A549 (cell line): Measurements from ENCODE around the gene MCM3AP. TPM values are rescaled to one million over a fixed set of nuclear protein-coding genes. Genes with fewer than 3 reads are reported as not detected.

Experiments used
- ATAC-seq, 2 experiments: fragments of 200-7000 bp in 1 of 2; fragments of >200 bp in 1 of 2; cut with Nextera tagmentation in 1 of 2; cut with Tn5 transposase in 1 of 2; 3 replicates each; pipeline versions ENCODE4 v1.8.0 to v1.9.1; 2018 to 2020; ENCODE audit warnings: mild to moderate bottlenecking in 1 of 2, moderate library complexity in 1 of 2
- CTCF ChIA-PET: fragments of 300-600 bp; sonication (Branson Sonifier 250); formaldehyde crosslinking; extraction: SDS; loops from one replicate; lab custom pipeline; 2021; ENCODE audit warnings: antibody characterized with exemption, inconsistent platforms; lab: Yijun Ruan, JAX
- POLR2A ChIA-PET: fragments of 350-600 bp; formaldehyde crosslinking; extraction: SDS; loops from one replicate; lab custom pipeline; 2021; ENCODE audit warnings: antibody characterized with exemption, inconsistent platforms; lab: Yijun Ruan, JAX
- DNase-seq, 2 experiments: peaks; one replicate each; pipeline versions ENCODE4 v3.0.0 to v3.0.0-alpha.2; 2011 to 2016; ENCODE audit warnings: low read depth in 1 of 2, low spot score in 1 of 2
- FAIRE-seq: peaks from 2 replicates; lab custom pipeline; 2011; peaks lifted over from hg19 to GRCh38; lab: Jason Lieb, UNC
- H3K27ac ChIP-seq, 2 experiments: fragments of >200 bp; sonication (Bioruptor Twin); formaldehyde crosslinking; 3 replicates each; pipeline ENCODE4 v1.5.1; 2016 to 2017
- H3K4me1 ChIP-seq: fragments of >200 bp; sonication (Bioruptor Twin); formaldehyde crosslinking; 3 replicates; pipeline ENCODE4 v1.6.1; 2016
- H3K4me2 ChIP-seq: fragments of >200 bp; sonication (Bioruptor Twin); formaldehyde crosslinking; 3 replicates; pipeline ENCODE4 v1.6.1; 2016
- H3K4me3 ChIP-seq: fragments of >200 bp; sonication (Bioruptor Twin); formaldehyde crosslinking; 3 replicates; pipeline ENCODE4 v1.5.1; 2016
- H3K9me3 ChIP-seq: fragments of >200 bp; sonication (Bioruptor Twin); formaldehyde crosslinking; 3 replicates; pipeline ENCODE4 v1.6.1; 2016
- BHLHE40 ChIP-seq: IDR thresholded peaks from 2 replicates; pipeline ENCODE4 v1.6.1; 2012; ENCODE audit warnings: low read depth, low read length, inconsistent platforms
- CBX2 ChIP-seq: fragments of 200-600 bp; sonication (generic); IDR thresholded peaks from 2 replicates; pipeline ENCODE4 v1.6.1; 2016; ENCODE audit warnings: low read depth, mild to moderate bottlenecking, borderline replicate concordance
- EHMT2 ChIP-seq: fragments of 200-600 bp; sonication (generic); IDR thresholded peaks from 2 replicates; pipeline ENCODE4 v1.6.1; 2016; ENCODE audit warnings: antibody characterized with exemption, low read depth, mild to moderate bottlenecking, moderate library complexity
- ESRRA ChIP-seq: fragments of 150-350 bp; IDR thresholded peaks from 2 replicates; pipeline ENCODE4 v1.6.1; 2014; ENCODE audit warnings: mild to moderate bottlenecking, low read length, borderline replicate concordance
- FOSL2 ChIP-seq, 2 experiments: fragments of 450-650 bp in 1 of 2; fragments of >200 bp in 1 of 2; sonication (Bioruptor Twin) in 1 of 2; formaldehyde crosslinking; IDR thresholded peaks; 2 replicates each; pipeline versions ENCODE4 v1.5.0 to v1.6.1; 2016 to 2020; ENCODE audit warnings: mild to moderate bottlenecking in 1 of 2, moderate library complexity in 1 of 2
- FOXS1 ChIP-seq: fragments of 250-450 bp; sonication (Bioruptor Pico); IDR thresholded peaks from 2 replicates; pipeline ENCODE4 v1.5.0; 2020; ENCODE audit warnings: mild to moderate bottlenecking, moderate library complexity
- HDAC2 ChIP-seq: fragments of 200-600 bp; sonication (generic); IDR thresholded peaks from 2 replicates; pipeline ENCODE4 v1.6.1; 2016
- HOXA7 ChIP-seq: fragments of 250-450 bp; sonication (Bioruptor Pico); IDR thresholded peaks from 2 replicates; pipeline ENCODE4 v1.5.0; 2020; ENCODE audit warnings: mild to moderate bottlenecking, moderate library complexity
- HOXB13 ChIP-seq: fragments of 250-450 bp; sonication (Bioruptor Pico); IDR thresholded peaks from 2 replicates; pipeline ENCODE4 v1.5.0; 2020; ENCODE audit warnings: low read depth, mild to moderate bottlenecking, moderate library complexity
- KDM1A ChIP-seq: fragments of 200-600 bp; sonication (generic); IDR thresholded peaks from 2 replicates; pipeline ENCODE4 v1.6.1; 2016; ENCODE audit warnings: low read depth, mild to moderate bottlenecking
- KDM5A ChIP-seq: fragments of 200-600 bp; sonication (generic); IDR thresholded peaks from 2 replicates; pipeline ENCODE4 v1.6.1; 2016; ENCODE audit warnings: antibody characterized with exemption, mild to moderate bottlenecking
- MAZ ChIP-seq: fragments of 150-350 bp; IDR thresholded peaks from 2 replicates; pipeline ENCODE4 v1.6.1; 2014; ENCODE audit warnings: antibody characterized with exemption, low read depth, low read length, borderline replicate concordance
- NFE2L2 ChIP-seq: fragments of 150-350 bp; conservative IDR thresholded peaks from 2 replicates; pipeline ENCODE4 v1.6.1; 2014; ENCODE audit warnings: low read length
- RCOR1 ChIP-seq: fragments of 150-350 bp; IDR thresholded peaks from 2 replicates; pipeline ENCODE4 v1.6.1; 2014; ENCODE audit warnings: antibody characterized with exemption, low read length, low read depth
- TP53 ChIP-seq: fragments of 250-450 bp; sonication (Bioruptor Pico); IDR thresholded peaks from 2 replicates; pipeline ENCODE4 v1.5.0; 2021; ENCODE audit warnings: mild to moderate bottlenecking, moderate library complexity
- ZC3H11A ChIP-seq: fragments of 450-650 bp; IDR thresholded peaks from 2 replicates; pipeline ENCODE4 v1.6.1; 2014; ENCODE audit warnings: antibody characterized with exemption, mild to moderate bottlenecking
- ZSCAN20 ChIP-seq: fragments of 250-450 bp; sonication (Bioruptor Pico); IDR thresholded peaks from 2 replicates; pipeline ENCODE4 v1.8.0; 2022; ENCODE audit warnings: mild to moderate bottlenecking, moderate library complexity
- WGBS: methylation state at CpG from one replicate; pipeline ENCODE4 v1.1.6; 2017; ENCODE audit errors: missing lambda C conversion rate; 5-methylcytosine and 5-hydroxymethylcytosine counted together
- polyA plus RNA-seq, 4 experiments: library from polyadenylated mRNA; depleted of rRNA in 3 of 4; stranded (reverse); fragments of >200 nt; fragmentation: RNase III in 1 of 4; extraction: RNeasy Plus Mini Kit Qiagen cat#74134 plus additional on column Dnase treatment in 1 of 4; gene quantifications; 2 replicates in 3 of 4; 3 replicates in 1 of 4; pipeline ENCODE4 v1.2.3, GENCODE V29; 2011 to 2017
- TF ChIP-seq, protein P1 (sequence below): fragments of 250-450 bp; sonication (Bioruptor Pico); IDR thresholded peaks from 2 replicates; pipeline ENCODE4 v1.5.0; 2020; ENCODE audit warnings: low read depth, mild to moderate bottlenecking, moderate library complexity
- TF ChIP-seq, protein P2 (sequence below): fragments of 450-650 bp; IDR thresholded peaks from 2 replicates; pipeline ENCODE4 v1.6.1; 2014; ENCODE audit warnings: antibody characterized with exemption

MCM3AP gene
- polyA plus RNA-seq, 2 of the 4 experiments (the other 2 are of a cell fraction): 41.2 to 43.6 TPM

DNA sequence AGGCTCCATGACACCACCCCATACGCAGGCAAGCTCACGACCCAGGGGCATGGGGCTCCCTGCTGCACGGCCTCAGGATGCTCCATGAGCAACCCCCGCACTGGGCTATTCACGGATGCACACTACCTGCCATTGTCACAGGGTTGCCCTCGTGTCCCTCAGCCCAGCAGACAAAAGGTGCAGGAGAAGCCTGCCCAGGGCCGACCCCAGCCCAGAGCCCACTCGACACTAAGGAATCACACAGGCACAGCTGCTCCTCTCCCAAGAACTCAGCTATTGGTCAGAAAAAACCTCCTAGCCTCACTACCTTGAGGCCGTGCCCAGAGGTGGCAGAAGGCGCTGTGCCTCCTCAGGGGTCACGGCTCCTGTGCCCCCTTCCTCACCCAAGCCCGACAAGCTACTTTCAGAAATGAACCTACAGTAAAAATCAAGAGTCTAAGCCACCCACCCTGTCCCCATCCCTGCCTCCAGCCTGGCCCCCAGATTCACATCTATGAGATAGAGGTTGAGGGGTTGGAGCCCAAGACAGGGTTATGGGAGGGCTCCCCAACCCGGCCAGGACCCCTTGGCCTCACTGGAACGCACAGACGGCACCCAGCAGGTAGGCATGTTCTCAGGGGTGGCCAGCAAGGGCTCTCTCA, 94.8 kb downstream of the MCM3AP start:
- WGBS: 93% methylated on average over 11 of the region's 15 CpGs
- H3K4me1 ChIP-seq: peaks cover 11% of the 10 kb centered on the region
- ChIA-PET POLR2A (no interaction called here), CTCF (interaction anchor here (1.0 to 1.9 kb wide), 4 partner anchors 16 to 47 kb away, joined by 3 to 6 read pairs (median 3); no protein-coding TSS in a partner anchor)
- H3K4me3 ChIP-seq: no peak overlapping the region
- no peak for TF ChIP-seq ZSCAN20 (CRISPR knock-in tag)
- no peak overlapping the region for H3K27ac ChIP-seq
- FAIRE-seq (no peak), DNase-seq (no peak), ATAC-seq (no peak)
- no peaks in the 10 kb centered on the region for H3K9me3 ChIP-seq
- no peak overlapping the region for H3K4me2 ChIP-seq

DNA sequence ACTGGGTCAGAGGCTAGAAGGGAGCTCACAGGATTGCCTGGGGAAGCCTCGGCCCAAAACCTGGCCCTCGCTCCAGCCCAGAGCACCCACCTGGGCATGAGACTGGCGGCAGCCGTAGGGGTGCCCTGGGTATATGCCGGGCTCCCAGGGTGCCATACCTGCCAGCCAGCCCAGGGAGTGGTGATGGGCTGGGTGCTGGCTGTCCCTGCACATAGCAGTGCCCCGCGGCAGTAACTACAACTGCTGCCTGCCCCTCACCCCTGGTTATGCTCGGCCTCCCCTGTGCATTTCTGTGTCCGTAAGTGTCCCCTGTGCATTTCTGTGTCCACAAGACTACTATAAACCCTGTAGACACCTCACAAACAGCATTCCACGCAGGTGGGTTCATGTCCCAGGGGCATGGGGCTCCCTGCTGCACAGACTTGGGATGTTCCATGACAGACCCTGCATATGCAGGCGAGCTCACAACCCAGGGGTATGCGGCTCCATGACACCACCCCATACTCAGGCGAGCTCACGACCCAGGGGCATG, 95.4 kb downstream of the MCM3AP start:
- peaks cover 11% of the 10 kb centered on the region for H3K4me1 ChIP-seq
- DNase-seq: no peak
- CTCF ChIA-PET: interaction anchor here (1.2 to 1.9 kb wide), 3 partner anchors 9 to 46 kb away, joined by 3 to 6 read pairs (median 3); no protein-coding TSS in a partner anchor
- no peak for TF ChIP-seq HDAC2
- TF ChIP-seq HOXB13 (CRISPR knock-in tag): no peak
- TF ChIP-seq KDM5A: no peak
- no peak for TF ChIP-seq BHLHE40
- no peak for TF ChIP-seq ESRRA
- no peak for TF ChIP-seq FOSL2 (IDR thresholded peaks at IDR 0.05)
- TF ChIP-seq FOSL2 (CRISPR knock-in tag; IDR thresholded peaks at IDR 0.05): no peak
- TF ChIP-seq KDM1A: no peak
- no peak for TF ChIP-seq TP53 (CRISPR knock-in tag)
- TF ChIP-seq FOXS1 (CRISPR knock-in tag): no peak
- no peak for TF ChIP-seq RCOR1
- no peak for TF ChIP-seq HOXA7 (CRISPR knock-in tag)
- no peak for TF ChIP-seq MAZ
- no peak for TF ChIP-seq NFE2L2
- no peak for TF ChIP-seq EHMT2
- TF ChIP-seq CBX2: no peak
- TF ChIP-seq, protein P1, sequence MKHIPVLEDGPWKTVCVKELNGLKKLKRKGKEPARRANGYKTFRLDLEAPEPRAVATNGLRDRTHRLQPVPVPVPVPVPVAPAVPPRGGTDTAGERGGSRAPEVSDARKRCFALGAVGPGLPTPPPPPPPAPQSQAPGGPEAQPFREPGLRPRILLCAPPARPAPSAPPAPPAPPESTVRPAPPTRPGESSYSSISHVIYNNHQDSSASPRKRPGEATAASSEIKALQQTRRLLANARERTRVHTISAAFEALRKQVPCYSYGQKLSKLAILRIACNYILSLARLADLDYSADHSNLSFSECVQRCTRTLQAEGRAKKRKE (CRISPR knock-in tag): no peak
- TF ChIP-seq, all 56 proteins: peak for 0
- Histone ChIP-seq H3K9me3 (no peaks in the 10 kb centered on the region), H3K4me2 (no peak overlapping the region), H3K27ac (no peak overlapping the region), H3K4me3 (no peak overlapping the region)
- WGBS: 95% methylated on average over 4 of the region's 14 CpGs
- POLR2A ChIA-PET: no interaction called here
- FAIRE-seq (no peak), ATAC-seq (no peak; a peak in 2 of 6 replicates)

DNA sequence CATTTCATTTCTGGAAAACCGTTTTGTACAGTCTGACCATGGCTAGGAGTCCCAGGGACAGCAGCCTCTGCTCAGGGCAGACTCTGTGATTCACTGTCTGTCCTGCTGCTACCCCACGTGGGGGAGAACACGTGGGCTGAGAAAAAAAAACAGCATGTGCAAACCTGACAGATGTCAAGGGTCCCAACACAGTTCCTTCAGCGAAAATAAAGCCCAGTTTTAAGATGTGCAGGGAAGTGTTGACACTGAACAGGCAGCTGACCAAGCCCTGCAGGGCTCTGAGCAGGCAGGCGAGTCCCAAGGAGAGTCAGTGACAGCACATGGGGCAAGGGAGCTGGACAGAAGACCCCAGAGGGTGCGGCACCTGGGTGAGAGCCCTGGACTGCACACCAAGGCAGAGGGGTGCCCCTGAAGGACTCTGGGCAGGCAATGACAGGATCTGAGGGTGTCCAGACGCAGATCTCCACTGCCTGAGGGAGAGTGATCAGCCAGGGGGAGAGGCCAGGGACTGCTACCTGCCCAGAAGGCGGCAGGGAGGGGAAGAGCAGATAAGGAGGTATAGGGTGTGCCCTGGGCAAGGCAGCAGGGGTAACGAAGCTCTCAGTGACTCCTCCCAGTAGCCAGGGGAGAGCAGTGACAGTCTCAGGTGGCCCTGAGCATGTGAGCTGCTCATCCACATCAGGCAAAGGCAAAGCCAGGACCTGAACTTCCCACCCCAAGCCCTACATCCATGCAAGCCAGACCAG, 96.0 kb downstream of the MCM3AP start:
- 74% methylated on average over 9 of the region's 9 CpGs for WGBS
- Histone ChIP-seq H3K4me3 (no peak overlapping the region), H3K27ac (peak overlapping the region in 1 of 2 experiments; percentile 52; a peak in 1 of 6 replicates), H3K9me3 (no peaks in the 10 kb centered on the region), H3K4me2 (no peak overlapping the region), H3K4me1 (peaks cover 11% of the 10 kb centered on the region)
- ChIA-PET CTCF (interaction anchor here (1.2 to 1.9 kb wide), 3 partner anchors 10 to 46 kb away, joined by 3 to 6 read pairs (median 3); no protein-coding TSS in a partner anchor), POLR2A (no interaction called here)
- no peak for FAIRE-seq
- 0 out of 6 replicates have a peak, but pooled peaks of 1 of the 2 experiments have one; percentile 30 for ATAC-seq
- TF ChIP-seq ZC3H11A: no peak
- TF ChIP-seq, protein P2, sequence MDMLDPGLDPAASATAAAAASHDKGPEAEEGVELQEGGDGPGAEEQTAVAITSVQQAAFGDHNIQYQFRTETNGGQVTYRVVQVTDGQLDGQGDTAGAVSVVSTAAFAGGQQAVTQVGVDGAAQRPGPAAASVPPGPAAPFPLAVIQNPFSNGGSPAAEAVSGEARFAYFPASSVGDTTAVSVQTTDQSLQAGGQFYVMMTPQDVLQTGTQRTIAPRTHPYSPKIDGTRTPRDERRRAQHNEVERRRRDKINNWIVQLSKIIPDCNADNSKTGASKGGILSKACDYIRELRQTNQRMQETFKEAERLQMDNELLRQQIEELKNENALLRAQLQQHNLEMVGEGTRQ: peak; percentile 49; the same call in 1 of the 2 replicates
- DNase-seq: no peak
